ENCODE data around the gene CD200R1L. TPM values are rescaled to one million over a fixed set of nuclear protein-coding genes. Genes with fewer than 3 reads are reported as not detected.

The CD200R1L gene
- total and polyA plus RNA-seq, 9 of the 15 experiments (the other 6 are each of a cell fraction or from before 2014, with no cell fraction given), result not detected

DNA sequence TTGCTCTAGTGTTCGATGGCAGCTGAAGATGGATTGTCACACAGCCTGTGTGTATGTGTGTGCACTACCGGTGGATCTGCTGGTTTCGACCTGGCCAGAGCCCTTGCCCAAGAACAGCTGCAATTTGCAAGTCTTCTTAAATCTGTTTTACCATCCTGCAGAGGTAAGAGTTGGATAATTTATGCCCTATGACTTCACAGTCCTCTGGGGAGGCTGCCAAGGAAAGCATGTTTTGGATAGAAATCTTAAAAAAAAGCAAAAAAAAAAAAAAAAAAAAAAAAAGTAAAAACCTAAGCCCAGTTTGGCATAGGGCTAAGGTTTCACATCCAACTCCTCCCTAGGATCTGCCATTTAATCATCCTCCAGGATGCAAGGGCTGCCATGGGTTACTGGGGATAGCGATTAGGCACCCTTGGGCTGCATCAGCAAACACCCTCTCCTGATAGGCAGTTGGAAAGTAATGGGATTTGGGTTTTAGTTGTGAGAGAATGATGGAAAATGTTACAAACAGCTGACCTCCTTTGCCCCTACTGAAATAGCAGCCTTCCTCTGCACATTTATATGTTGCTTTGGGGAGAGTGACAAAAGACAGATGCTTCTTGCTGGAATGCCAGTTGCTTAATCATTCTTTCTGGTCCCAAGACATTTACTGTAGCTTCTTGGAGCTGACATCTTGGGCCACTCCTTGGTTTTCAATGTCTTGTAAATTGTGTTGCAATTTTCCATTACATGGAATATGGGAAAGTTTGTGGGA is 35.4 kb downstream of the CD200R1L start (continued):
- TF ChIP-seq CEBPG (CRISPR knock-in tag; IDR thresholded peaks at IDR 0.05) (no peak), CEBPG (tag; conservative IDR thresholded peaks at IDR 0.05 in 1 of 2, IDR thresholded peaks at IDR 0.05 in 1 of 2) (0 out of 4 replicates have a peak, but pooled peaks of 1 of the 2 experiments have one; percentile 16)

DNA sequence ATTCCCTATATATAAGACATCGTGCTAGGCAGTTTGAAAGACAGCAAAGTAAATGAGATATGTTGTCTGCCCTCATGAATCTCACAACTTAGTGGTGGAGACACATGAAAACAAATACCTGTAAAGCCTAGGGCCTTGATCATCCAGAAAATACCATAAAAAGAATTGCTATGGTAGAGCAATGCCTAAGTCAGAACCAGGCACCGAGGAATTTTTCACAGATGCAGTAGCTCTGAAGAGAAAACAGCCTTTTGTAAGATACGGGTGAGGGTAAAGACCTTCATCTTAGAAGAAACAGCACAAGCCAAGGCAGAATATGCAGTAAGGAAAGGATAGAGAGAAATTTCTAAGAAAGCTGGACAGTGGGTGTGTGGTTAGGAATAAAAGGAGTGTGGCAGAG is 36.1 kb downstream of the CD200R1L start:
- TF ChIP-seq BACH1 (tag; IDR thresholded peaks at IDR 0.05) (no peak), MAFK (IDR thresholded peaks at IDR 0.05; ENCODE audit: low read length) (no peak), TAF9B (IDR thresholded peaks at IDR 0.05; ENCODE audit: partially characterized antibody) (no peak), RUNX1 (IDR thresholded peaks at IDR 0.05; ENCODE audit: low read depth) (no peak), IRF2 (CRISPR knock-in tag; IDR thresholded peaks at IDR 0.05) (no peak)
- TF ChIP-seq, protein P1, sequence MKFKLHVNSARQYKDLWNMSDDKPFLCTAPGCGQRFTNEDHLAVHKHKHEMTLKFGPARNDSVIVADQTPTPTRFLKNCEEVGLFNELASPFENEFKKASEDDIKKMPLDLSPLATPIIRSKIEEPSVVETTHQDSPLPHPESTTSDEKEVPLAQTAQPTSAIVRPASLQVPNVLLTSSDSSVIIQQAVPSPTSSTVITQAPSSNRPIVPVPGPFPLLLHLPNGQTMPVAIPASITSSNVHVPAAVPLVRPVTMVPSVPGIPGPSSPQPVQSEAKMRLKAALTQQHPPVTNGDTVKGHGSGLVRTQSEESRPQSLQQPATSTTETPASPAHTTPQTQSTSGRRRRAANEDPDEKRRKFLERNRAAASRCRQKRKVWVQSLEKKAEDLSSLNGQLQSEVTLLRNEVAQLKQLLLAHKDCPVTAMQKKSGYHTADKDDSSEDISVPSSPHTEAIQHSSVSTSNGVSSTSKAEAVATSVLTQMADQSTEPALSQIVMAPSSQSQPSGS (CRISPR knock-in tag; IDR thresholded peaks at IDR 0.05), result no peak
- Histone ChIP-seq H3K27ac (ENCODE audit: extremely low read depth, low read depth, low read length) (no peak overlapping the region), H3K9ac (ENCODE audit: insufficient read depth in 1 of 2, low read depth in 2 of 2, low read length in 2 of 2) (no peak overlapping the region), H3K79me2 (ENCODE audit: control insufficient read depth, insufficient read depth, low read length) (no peaks in the 10 kb centered on the region), H3K27me3 (ENCODE audit: control insufficient read depth in 2 of 2, insufficient read depth in 2 of 2, low read length in 2 of 2) (no peaks in the 10 kb centered on the region), H3K4me2 (ENCODE audit: insufficient read depth, low read length) (no peak overlapping the region), H4K20me1 (replicated peaks; ENCODE audit: control insufficient read depth, insufficient read depth, low read length) (no peaks in the 10 kb centered on the region), H2AFZ (ENCODE audit: low read depth, low read length) (no peak overlapping the region), H3K4me3 (no peak overlapping the region), H3K9me3 (replicated peaks; ENCODE audit: control insufficient read depth, insufficient read depth, low read depth, low read length) (no peaks in the 10 kb centered on the region), H3K4me1 (replicated peaks in 1 of 2; ENCODE audit: control insufficient read depth in 2 of 2, insufficient read depth in 2 of 2, low read length in 2 of 2) (peaks cover 4 to 27% of the 10 kb centered on the region in 2 experiments), H3K9me1 (ENCODE audit: control insufficient read depth, insufficient read depth, low read length) (no peaks in the 10 kb centered on the region), H3K36me3 (ENCODE audit: control insufficient read depth, insufficient read depth, low read length) (no peaks in the 10 kb centered on the region)
- no peak for DNase-seq (ENCODE audit: extremely low read depth in 1 of 4, low spot score in 3 of 4)
- in situ Hi-C loops (cut with MboI), result no loop called here
- intact Hi-C loops (cut with micrococcal nuclease), result loop anchor here (5.0 kb wide), 3 partner anchors 153 to 228 kb away; partner anchors contain the start of gene CD200R1
- WGBS (ENCODE audit: insufficient coverage, low coverage, missing lambda C conversion rate), result 61% methylated on average over 3 of the region's 3 CpGs
- FAIRE-seq, result no peak
- POLR2A ChIA-PET, result interaction anchor here (0.7 kb wide), 2 partner anchors 21 to 197 kb away, joined by 3 read pairs; no protein-coding TSS in a partner anchor
- no TSS peak for BruUV-seq (replicated peaks)
- CTCF ChIA-PET (ENCODE audit: low intra/inter-chr PET ratio), result interaction anchor here (0.6 kb wide), 1 partner anchor 112 kb away, joined by 3 read pairs; no protein-coding TSS in a partner anchor
- no peak for ATAC-seq
